A549 (cell line): Measurements from ENCODE around the gene GFPT1. TPM values are rescaled to one million over a fixed set of nuclear protein-coding genes. Genes with fewer than 3 reads are reported as not detected.

Source experiments
- ATAC-seq, 2 experiments: fragments of 200-7000 bp in 1 of 2; fragments of >200 bp in 1 of 2; cut with Nextera tagmentation in 1 of 2; cut with Tn5 transposase in 1 of 2; 3 replicates each; pipeline versions ENCODE4 v1.8.0 to v1.9.1; 2018 to 2020; ENCODE audit warnings: mild to moderate bottlenecking in 1 of 2, moderate library complexity in 1 of 2
- CTCF ChIA-PET: fragments of 300-600 bp; sonication (Branson Sonifier 250); formaldehyde crosslinking; extraction: SDS; loops from one replicate; lab custom pipeline; 2021; ENCODE audit warnings: antibody characterized with exemption, inconsistent platforms; lab: Yijun Ruan, JAX
- POLR2A ChIA-PET: fragments of 350-600 bp; formaldehyde crosslinking; extraction: SDS; loops from one replicate; lab custom pipeline; 2021; ENCODE audit warnings: antibody characterized with exemption, inconsistent platforms; lab: Yijun Ruan, JAX
- DNase-seq, 2 experiments: peaks; one replicate each; pipeline versions ENCODE4 v3.0.0 to v3.0.0-alpha.2; 2011 to 2016; ENCODE audit warnings: low read depth in 1 of 2, low spot score in 1 of 2
- FAIRE-seq: peaks from 2 replicates; lab custom pipeline; 2011; peaks lifted over from hg19 to GRCh38; lab: Jason Lieb, UNC
- H3K27ac ChIP-seq, 2 experiments: fragments of >200 bp; sonication (Bioruptor Twin); formaldehyde crosslinking; 3 replicates each; pipeline ENCODE4 v1.5.1; 2016 to 2017
- H3K4me1 ChIP-seq: fragments of >200 bp; sonication (Bioruptor Twin); formaldehyde crosslinking; 3 replicates; pipeline ENCODE4 v1.6.1; 2016
- H3K4me2 ChIP-seq: fragments of >200 bp; sonication (Bioruptor Twin); formaldehyde crosslinking; 3 replicates; pipeline ENCODE4 v1.6.1; 2016
- H3K4me3 ChIP-seq: fragments of >200 bp; sonication (Bioruptor Twin); formaldehyde crosslinking; 3 replicates; pipeline ENCODE4 v1.5.1; 2016
- H3K9me3 ChIP-seq: fragments of >200 bp; sonication (Bioruptor Twin); formaldehyde crosslinking; 3 replicates; pipeline ENCODE4 v1.6.1; 2016
- ATOH8 ChIP-seq: fragments of 250-450 bp; sonication (Bioruptor Pico); IDR thresholded peaks from 2 replicates; pipeline ENCODE4 v1.5.0; 2020; ENCODE audit warnings: low read depth, mild to moderate bottlenecking, moderate library complexity
- BCL3 ChIP-seq: fragments of >200 bp; sonication (Bioruptor Twin); formaldehyde crosslinking; IDR thresholded peaks from 3 replicates; pipeline ENCODE4 v1.6.1; 2016
- CBX2 ChIP-seq: fragments of 200-600 bp; sonication (generic); IDR thresholded peaks from 2 replicates; pipeline ENCODE4 v1.6.1; 2016; ENCODE audit warnings: low read depth, mild to moderate bottlenecking, borderline replicate concordance
- CEBPB ChIP-seq, 2 experiments: fragments of >200 bp in 1 of 2; sonication (Bioruptor Twin) in 1 of 2; formaldehyde crosslinking in 1 of 2; IDR thresholded peaks; 2 replicates each; pipeline ENCODE4 v1.6.1; 2012 to 2016
- E2F6 ChIP-seq: IDR thresholded peaks from 2 replicates; pipeline ENCODE4 v1.6.1; 2012; ENCODE audit warnings: low read depth, borderline replicate concordance
- EP300 ChIP-seq, 2 experiments: fragments of >200 bp; sonication (Bioruptor Twin); formaldehyde crosslinking; IDR thresholded peaks; 2 replicates in 1 of 2; 3 replicates in 1 of 2; pipeline ENCODE4 v1.6.1; 2016 to 2017
- FOXS1 ChIP-seq: fragments of 250-450 bp; sonication (Bioruptor Pico); IDR thresholded peaks from 2 replicates; pipeline ENCODE4 v1.5.0; 2020; ENCODE audit warnings: mild to moderate bottlenecking, moderate library complexity
- GATA3 ChIP-seq: IDR thresholded peaks from 2 replicates; pipeline ENCODE4 v1.6.1; 2012; ENCODE audit warnings: borderline replicate concordance
- HDAC2 ChIP-seq: fragments of 200-600 bp; sonication (generic); IDR thresholded peaks from 2 replicates; pipeline ENCODE4 v1.6.1; 2016
- HOXA7 ChIP-seq: fragments of 250-450 bp; sonication (Bioruptor Pico); IDR thresholded peaks from 2 replicates; pipeline ENCODE4 v1.5.0; 2020; ENCODE audit warnings: mild to moderate bottlenecking, moderate library complexity
- HOXB13 ChIP-seq: fragments of 250-450 bp; sonication (Bioruptor Pico); IDR thresholded peaks from 2 replicates; pipeline ENCODE4 v1.5.0; 2020; ENCODE audit warnings: low read depth, mild to moderate bottlenecking, moderate library complexity
- HOXB5 ChIP-seq: fragments of 250-450 bp; sonication (Bioruptor Pico); IDR thresholded peaks from 2 replicates; pipeline ENCODE4 v1.5.0; 2020; ENCODE audit warnings: mild to moderate bottlenecking, moderate library complexity
- JUN ChIP-seq, 2 experiments: fragments of >200 bp; sonication (Bioruptor Twin); formaldehyde crosslinking; IDR thresholded peaks; 2 replicates in 1 of 2; 3 replicates in 1 of 2; pipeline ENCODE4 v1.6.1; 2016 to 2017
- KDM1A ChIP-seq: fragments of 200-600 bp; sonication (generic); IDR thresholded peaks from 2 replicates; pipeline ENCODE4 v1.6.1; 2016; ENCODE audit warnings: low read depth, mild to moderate bottlenecking
- KDM5A ChIP-seq: fragments of 200-600 bp; sonication (generic); IDR thresholded peaks from 2 replicates; pipeline ENCODE4 v1.6.1; 2016; ENCODE audit warnings: antibody characterized with exemption, mild to moderate bottlenecking
- MAZ ChIP-seq: fragments of 150-350 bp; IDR thresholded peaks from 2 replicates; pipeline ENCODE4 v1.6.1; 2014; ENCODE audit warnings: antibody characterized with exemption, low read depth, low read length, borderline replicate concordance
- MYC ChIP-seq: IDR thresholded peaks from 2 replicates; pipeline ENCODE4 v1.6.1; 2012; ENCODE audit warnings: mild to moderate bottlenecking, inconsistent platforms, low read length, improper control_type of control experiment, borderline replicate concordance
- NFE2L2 ChIP-seq: fragments of 150-350 bp; conservative IDR thresholded peaks from 2 replicates; pipeline ENCODE4 v1.6.1; 2014; ENCODE audit warnings: low read length
- PHF8 ChIP-seq: fragments of 200-600 bp; sonication (generic); IDR thresholded peaks from 2 replicates; pipeline ENCODE4 v1.6.1; 2016; ENCODE audit warnings: low read depth, mild to moderate bottlenecking, antibody characterized with exemption, moderate library complexity, borderline replicate concordance
- POLR2A ChIP-seq: IDR thresholded peaks from 2 replicates; pipeline ENCODE4 v1.6.1; 2012; ENCODE audit warnings: mild to moderate bottlenecking, low read length
- POLR2AphosphoS2 ChIP-seq: conservative IDR thresholded peaks from 2 replicates; pipeline ENCODE4 v1.6.1; 2012; ENCODE audit warnings: low read length, improper control_type of control experiment, inconsistent platforms
- REST ChIP-seq: fragments of 200-600 bp; sonication (generic); IDR thresholded peaks from 2 replicates; pipeline ENCODE4 v1.6.1; 2016; ENCODE audit warnings: antibody characterized with exemption, mild to moderate bottlenecking, moderate library complexity
- SREBF2 ChIP-seq: fragments of 450-650 bp; IDR thresholded peaks from 2 replicates; pipeline ENCODE4 v1.6.1; 2014; ENCODE audit warnings: mild to moderate bottlenecking, moderate library complexity
- USF2 ChIP-seq: fragments of 450-650 bp; IDR thresholded peaks from 2 replicates; pipeline ENCODE4 v1.6.1; 2014; ENCODE audit warnings: antibody characterized with exemption
- ZFP36 ChIP-seq: fragments of 450-650 bp; IDR thresholded peaks from 2 replicates; pipeline ENCODE4 v1.6.1; 2014; ENCODE audit warnings: borderline replicate concordance; ENCODE audit not compliant: partially characterized antibody
- ZSCAN20 ChIP-seq: fragments of 250-450 bp; sonication (Bioruptor Pico); IDR thresholded peaks from 2 replicates; pipeline ENCODE4 v1.8.0; 2022; ENCODE audit warnings: mild to moderate bottlenecking, moderate library complexity
- WGBS: methylation state at CpG from one replicate; pipeline ENCODE4 v1.1.6; 2017; ENCODE audit errors: missing lambda C conversion rate; 5-methylcytosine and 5-hydroxymethylcytosine counted together
- polyA plus RNA-seq, 4 experiments: library from polyadenylated mRNA; depleted of rRNA in 3 of 4; stranded (reverse); fragments of >200 nt; fragmentation: RNase III in 1 of 4; extraction: RNeasy Plus Mini Kit Qiagen cat#74134 plus additional on column Dnase treatment in 1 of 4; gene quantifications; 2 replicates in 3 of 4; 3 replicates in 1 of 4; pipeline ENCODE4 v1.2.3, GENCODE V29; 2011 to 2017

Gene GFPT1
- polyA plus RNA-seq, 2 of the 4 experiments (the other 2 are of a cell fraction) = 24.0 to 59.9 TPM

GRCh38 chr2:69275490-69275889 lies 111.5 kb downstream of the GFPT1 start:
- ATAC-seq (no peak), FAIRE-seq (peak; percentile 7), DNase-seq (no peak)
- ChIA-PET POLR2A (no interaction called here), CTCF (interaction anchor here (1.0 to 2.6 kb wide), 4 partner anchors 9 to 31 kb away, joined by 4 to 11 read pairs (median 6); no protein-coding TSS in a partner anchor)
- H3K4me3 ChIP-seq = no peak overlapping the region
- WGBS = 92% methylated on average over 1 of the region's 1 CpG
- H3K4me2 ChIP-seq = no peak overlapping the region
- H3K27ac ChIP-seq = no peak overlapping the region
- no peaks in the 10 kb centered on the region for H3K4me1 ChIP-seq
- no peaks in the 10 kb centered on the region for H3K9me3 ChIP-seq
- no peak for TF ChIP-seq GATA3
- no peak for TF ChIP-seq ATOH8 (CRISPR knock-in tag)
- TF ChIP-seq HOXB5 (CRISPR knock-in tag) = no peak
- TF ChIP-seq SREBF2 = no peak
- no peak for TF ChIP-seq POLR2AphosphoS2
- TF ChIP-seq HOXA7 (CRISPR knock-in tag) = no peak
- TF ChIP-seq CEBPB (IDR thresholded peaks at IDR 0.05) = no peak
- no peak for TF ChIP-seq MYC
- TF ChIP-seq HDAC2 = no peak
- TF ChIP-seq KDM1A = no peak

GRCh38 chr2:69272803-69273471 lies 114.1 kb downstream of the GFPT1 start:
- no peak overlapping the region for H3K27ac ChIP-seq
- H3K4me1 ChIP-seq = no peaks in the 10 kb centered on the region
- TF ChIP-seq NFE2L2 (no peak), HOXB13 (CRISPR knock-in tag) (no peak), USF2 (no peak)
- TF ChIP-seq, all 56 proteins: peak for 0
- H3K4me3 ChIP-seq = no peak overlapping the region
- ATAC-seq = peak; percentile 41 to 43; a peak in 4 of 6 replicates
- CTCF ChIA-PET = interaction anchor here (1.2 to 1.7 kb wide), 2 partner anchors 35 to 329 kb away, joined by 4 to 5 read pairs; no protein-coding TSS in a partner anchor
- no peak for FAIRE-seq
- no peak for DNase-seq
- H3K4me2 ChIP-seq = no peak overlapping the region
- POLR2A ChIA-PET = no interaction called here
- WGBS = 83% methylated on average over 9 of the region's 9 CpGs
- H3K9me3 ChIP-seq = no peaks in the 10 kb centered on the region

- POLR2A ChIA-PET = no interaction called here
- no peak for TF ChIP-seq CEBPB (IDR thresholded peaks at IDR 0.05)
- TF ChIP-seq MYC = no peak
- TF ChIP-seq JUN (IDR thresholded peaks at IDR 0.05) = no peak
- no peak for TF ChIP-seq HOXB13 (CRISPR knock-in tag)
- TF ChIP-seq ZSCAN20 (CRISPR knock-in tag) = no peak
- TF ChIP-seq SREBF2 = no peak
- TF ChIP-seq HOXB5 (CRISPR knock-in tag) = no peak
- no peak for TF ChIP-seq FOXS1 (CRISPR knock-in tag)
- TF ChIP-seq E2F6 = no peak
- TF ChIP-seq CBX2 = no peak
- TF ChIP-seq REST = no peak
- TF ChIP-seq BCL3 = no peak
- TF ChIP-seq ZFP36 = no peak
- TF ChIP-seq EP300 (IDR thresholded peaks at IDR 0.05) = no peak
- no peak for TF ChIP-seq POLR2A
- no peak for TF ChIP-seq PHF8
- no peak for TF ChIP-seq MAZ
- TF ChIP-seq KDM5A = no peak
Measured at GRCh38 chr2:69271831-69272257, 115.2 kb downstream of the GFPT1 start.

More at GRCh38 chr2:69271831-69272257, 115.2 kb downstream of the GFPT1 start:
- H3K9me3 ChIP-seq = no peaks in the 10 kb centered on the region
- H3K4me3 ChIP-seq = no peak overlapping the region
- WGBS = 85% methylated on average over 3 of the region's 3 CpGs
- H3K4me2 ChIP-seq = no peak overlapping the region
- H3K4me1 ChIP-seq = no peaks in the 10 kb centered on the region
- CTCF ChIA-PET = interaction anchor here (0.8 to 1.7 kb wide), 6 partner anchors 13 to 328 kb away, joined by 3 to 5 read pairs (median 4); partner anchors contain the start of gene ANTXR1
- DNase-seq (no peak), ATAC-seq (no peak), FAIRE-seq (no peak)
- H3K27ac ChIP-seq = no peak overlapping the region
